Measurements from ENCODE around the gene ATF7.

DNA sequence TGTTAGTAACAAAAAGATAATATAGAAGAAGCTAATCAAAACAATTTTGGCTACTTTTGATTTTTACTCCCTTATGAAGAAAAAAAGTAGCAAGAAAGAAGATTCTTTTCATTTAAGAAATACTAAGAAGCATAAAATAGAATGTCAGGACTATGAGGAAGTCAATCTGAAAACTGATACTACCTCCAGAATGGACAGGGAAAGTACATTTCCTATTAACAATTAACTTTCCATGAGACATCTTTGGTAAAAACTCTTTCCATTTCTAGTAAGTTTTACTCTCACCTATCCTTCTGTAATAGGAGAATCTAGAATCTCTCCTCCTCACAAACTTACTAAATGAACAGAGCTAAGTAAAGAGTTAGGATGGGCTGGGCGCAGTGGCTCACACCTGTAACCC, 67.6 kb downstream of the ATF7 start:
- TF ChIP-seq, protein P1, sequence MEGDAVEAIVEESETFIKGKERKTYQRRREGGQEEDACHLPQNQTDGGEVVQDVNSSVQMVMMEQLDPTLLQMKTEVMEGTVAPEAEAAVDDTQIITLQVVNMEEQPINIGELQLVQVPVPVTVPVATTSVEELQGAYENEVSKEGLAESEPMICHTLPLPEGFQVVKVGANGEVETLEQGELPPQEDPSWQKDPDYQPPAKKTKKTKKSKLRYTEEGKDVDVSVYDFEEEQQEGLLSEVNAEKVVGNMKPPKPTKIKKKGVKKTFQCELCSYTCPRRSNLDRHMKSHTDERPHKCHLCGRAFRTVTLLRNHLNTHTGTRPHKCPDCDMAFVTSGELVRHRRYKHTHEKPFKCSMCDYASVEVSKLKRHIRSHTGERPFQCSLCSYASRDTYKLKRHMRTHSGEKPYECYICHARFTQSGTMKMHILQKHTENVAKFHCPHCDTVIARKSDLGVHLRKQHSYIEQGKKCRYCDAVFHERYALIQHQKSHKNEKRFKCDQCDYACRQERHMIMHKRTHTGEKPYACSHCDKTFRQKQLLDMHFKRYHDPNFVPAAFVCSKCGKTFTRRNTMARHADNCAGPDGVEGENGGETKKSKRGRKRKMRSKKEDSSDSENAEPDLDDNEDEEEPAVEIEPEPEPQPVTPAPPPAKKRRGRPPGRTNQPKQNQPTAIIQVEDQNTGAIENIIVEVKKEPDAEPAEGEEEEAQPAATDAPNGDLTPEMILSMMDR (IDR thresholded peaks at IDR 0.05), result no peak
- TF ChIP-seq POLR2A (IDR thresholded peaks at IDR 0.05), result no peak

All from breast epithelium (tissue), 3 donors.